Measurements from ENCODE around the gene DMC1. TPM values are rescaled to one million over a fixed set of nuclear protein-coding genes. Genes with fewer than 3 reads are reported as not detected.

Gene DMC1
- total RNA-seq, 1 donor from 2014 or later, result 22.8 TPM

DNA sequence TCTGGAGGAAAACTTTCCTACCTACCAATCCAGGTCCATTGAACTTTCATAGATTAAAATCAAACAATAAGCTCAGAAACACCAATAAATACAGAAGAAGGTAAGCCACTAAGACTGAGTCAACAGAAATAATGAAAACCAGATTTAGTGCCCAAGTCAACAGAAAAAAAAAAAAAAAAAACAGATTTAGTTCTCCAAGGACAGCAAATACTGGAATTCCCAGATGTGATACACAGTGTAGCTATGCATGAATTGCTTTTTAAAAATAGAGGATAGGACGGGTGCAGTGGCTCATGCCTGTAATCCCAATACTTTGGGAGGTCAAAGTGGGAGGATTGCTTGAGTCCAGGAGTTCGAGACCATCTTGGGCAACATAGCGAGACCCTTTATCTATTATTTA is 15.7 kb downstream of the DMC1 start:
- Histone ChIP-seq H3K27ac (no peak overlapping the region), H3F3A (ENCODE audit: low read depth) (no peaks in the 10 kb centered on the region), H3K36me3 (no peaks in the 10 kb centered on the region), H3K4me1 (no peaks in the 10 kb centered on the region), H3K27me3 (no peaks in the 10 kb centered on the region), H3K79me2 (ENCODE audit: low read depth) (no peaks in the 10 kb centered on the region), H3K4me3 (no peak overlapping the region), H2AFZ (replicated peaks) (no peak overlapping the region), H3K9me3 (ENCODE audit: low read depth) (no peaks in the 10 kb centered on the region), H3K4me2 (no peak overlapping the region), H4K20me1 (ENCODE audit: low read depth) (no peaks in the 10 kb centered on the region), H3K9ac (no peak overlapping the region)
- no peak overlapping the region for H3K27ac Mint-ChIP-seq
- no peak overlapping the region for H3K4me3 Mint-ChIP-seq
- H3K36me3 Mint-ChIP-seq, result no peaks in the 10 kb centered on the region
- no peaks in the 10 kb centered on the region for H3K4me1 Mint-ChIP-seq
- no peaks in the 10 kb centered on the region for H3K9me3 Mint-ChIP-seq
- no peaks in the 10 kb centered on the region for H3K27me3 Mint-ChIP-seq (ENCODE audit: insufficient read depth, low read depth)
- no peak for DNase-seq (ENCODE audit: low spot score)
- no peak for TF ChIP-seq EZH2 (IDR thresholded peaks at IDR 0.05)
- TF ChIP-seq, protein P1, sequence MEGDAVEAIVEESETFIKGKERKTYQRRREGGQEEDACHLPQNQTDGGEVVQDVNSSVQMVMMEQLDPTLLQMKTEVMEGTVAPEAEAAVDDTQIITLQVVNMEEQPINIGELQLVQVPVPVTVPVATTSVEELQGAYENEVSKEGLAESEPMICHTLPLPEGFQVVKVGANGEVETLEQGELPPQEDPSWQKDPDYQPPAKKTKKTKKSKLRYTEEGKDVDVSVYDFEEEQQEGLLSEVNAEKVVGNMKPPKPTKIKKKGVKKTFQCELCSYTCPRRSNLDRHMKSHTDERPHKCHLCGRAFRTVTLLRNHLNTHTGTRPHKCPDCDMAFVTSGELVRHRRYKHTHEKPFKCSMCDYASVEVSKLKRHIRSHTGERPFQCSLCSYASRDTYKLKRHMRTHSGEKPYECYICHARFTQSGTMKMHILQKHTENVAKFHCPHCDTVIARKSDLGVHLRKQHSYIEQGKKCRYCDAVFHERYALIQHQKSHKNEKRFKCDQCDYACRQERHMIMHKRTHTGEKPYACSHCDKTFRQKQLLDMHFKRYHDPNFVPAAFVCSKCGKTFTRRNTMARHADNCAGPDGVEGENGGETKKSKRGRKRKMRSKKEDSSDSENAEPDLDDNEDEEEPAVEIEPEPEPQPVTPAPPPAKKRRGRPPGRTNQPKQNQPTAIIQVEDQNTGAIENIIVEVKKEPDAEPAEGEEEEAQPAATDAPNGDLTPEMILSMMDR (IDR thresholded peaks at IDR 0.05), result no peak
- TF ChIP-seq EZH2phosphoT487 (IDR thresholded peaks at IDR 0.05), result no peak

DNA sequence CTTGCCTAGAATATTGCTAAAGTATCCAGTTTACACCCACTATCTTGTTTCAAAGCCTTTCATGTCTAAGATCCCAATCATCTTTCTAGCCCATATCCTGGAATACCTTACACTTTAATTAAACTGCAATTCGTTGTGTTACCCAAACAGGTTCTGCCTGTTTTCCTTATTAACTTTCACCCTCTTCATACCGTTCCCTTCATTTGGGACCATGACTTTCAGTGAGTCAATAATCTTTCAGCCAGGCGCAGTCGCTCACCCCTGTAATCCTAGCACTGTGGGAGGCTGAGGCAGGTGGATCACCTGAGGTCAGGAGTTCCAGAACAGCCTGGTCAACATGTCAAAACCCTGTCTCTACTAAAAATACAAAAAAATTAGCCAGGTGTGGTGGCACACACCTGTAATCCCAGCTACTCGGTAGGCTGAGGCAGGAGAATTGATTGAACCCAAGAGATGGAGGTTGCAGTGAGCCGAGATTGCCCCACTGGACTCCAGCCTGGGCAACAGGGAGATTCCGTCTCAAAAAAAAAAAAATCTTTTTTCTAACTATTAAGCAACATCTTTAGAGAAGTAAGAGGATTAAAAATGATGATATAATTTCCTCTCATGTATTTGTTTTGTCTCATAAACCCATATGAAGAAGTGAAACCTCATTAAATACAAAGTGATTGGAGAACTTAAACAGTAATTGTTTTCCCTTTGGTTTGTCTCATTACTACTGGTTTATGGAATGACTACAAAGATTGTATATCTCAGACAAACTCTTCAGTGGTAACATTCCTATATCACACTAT is 20.7 kb downstream of the DMC1 start:
- Histone ChIP-seq H3K4me1 (peaks cover 6% of the 10 kb centered on the region), H3K79me2 (ENCODE audit: low read depth) (no peaks in the 10 kb centered on the region), H3K9ac (no peak overlapping the region), H3K36me3 (no peaks in the 10 kb centered on the region), H2AFZ (replicated peaks) (no peak overlapping the region), H3K27ac (no peak overlapping the region), H3K4me2 (no peak overlapping the region), H3K4me3 (no peak overlapping the region), H3K27me3 (no peaks in the 10 kb centered on the region), H4K20me1 (ENCODE audit: low read depth) (no peaks in the 10 kb centered on the region), H3F3A (ENCODE audit: low read depth) (peaks cover 27% of the 10 kb centered on the region), H3K9me3 (ENCODE audit: low read depth) (no peaks in the 10 kb centered on the region)
- TF ChIP-seq EZH2phosphoT487 (IDR thresholded peaks at IDR 0.05), result no peak
- no peak for TF ChIP-seq EZH2 (IDR thresholded peaks at IDR 0.05)
- TF ChIP-seq, protein P1 (IDR thresholded peaks at IDR 0.05), result no peak
- no peak overlapping the region for H3K27ac Mint-ChIP-seq
- DNase-seq (ENCODE audit: low spot score), result no peak
- peaks cover 3% of the 10 kb centered on the region for H3K9me3 Mint-ChIP-seq
- no peak overlapping the region for H3K4me3 Mint-ChIP-seq
- no peaks in the 10 kb centered on the region for H3K4me1 Mint-ChIP-seq
- H3K27me3 Mint-ChIP-seq (ENCODE audit: insufficient read depth, low read depth), result no peaks in the 10 kb centered on the region
- H3K36me3 Mint-ChIP-seq, result peaks cover 2% of the 10 kb centered on the region

DNA sequence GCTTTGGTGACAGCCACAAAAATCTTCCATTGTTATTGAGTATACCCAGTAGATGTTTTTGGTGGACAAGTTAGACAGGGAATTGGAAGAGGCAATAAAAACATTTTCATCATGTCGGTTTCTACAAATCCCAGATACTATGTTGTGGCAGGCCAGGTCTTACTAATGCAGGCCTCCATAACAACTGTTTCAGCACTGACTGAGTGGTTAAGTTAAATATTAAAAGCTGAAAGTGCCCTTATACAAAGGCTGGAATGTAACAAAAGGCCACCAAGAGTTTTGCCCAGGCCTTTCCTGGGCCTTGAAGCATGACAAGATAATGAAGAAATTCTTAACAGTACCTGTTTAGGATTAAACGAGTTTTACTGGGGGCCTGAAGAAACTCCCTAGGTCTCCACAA is 29.3 kb downstream of the DMC1 start:
- Histone ChIP-seq H3K36me3 (no peaks in the 10 kb centered on the region), H3K4me3 (no peak overlapping the region), H3F3A (ENCODE audit: low read depth) (peaks cover 6% of the 10 kb centered on the region), H3K9ac (no peak overlapping the region), H2AFZ (replicated peaks) (no peak overlapping the region), H3K4me2 (no peak overlapping the region), H3K79me2 (ENCODE audit: low read depth) (no peaks in the 10 kb centered on the region), H3K9me3 (ENCODE audit: low read depth) (no peaks in the 10 kb centered on the region), H3K4me1 (no peaks in the 10 kb centered on the region), H3K27me3 (no peaks in the 10 kb centered on the region), H3K27ac (no peak overlapping the region), H4K20me1 (ENCODE audit: low read depth) (no peaks in the 10 kb centered on the region)
- TF ChIP-seq EZH2phosphoT487 (IDR thresholded peaks at IDR 0.05), result no peak
- no peak for TF ChIP-seq EZH2 (IDR thresholded peaks at IDR 0.05)
- TF ChIP-seq, protein P1 (IDR thresholded peaks at IDR 0.05), result no peak
- Mint-ChIP-seq H3K27me3 (ENCODE audit: insufficient read depth, low read depth) (peaks cover 6% of the 10 kb centered on the region), H3K4me3 (no peak overlapping the region), H3K4me1 (no peaks in the 10 kb centered on the region), H3K36me3 (peaks cover 7% of the 10 kb centered on the region), H3K9me3 (peaks cover 21% of the 10 kb centered on the region), H3K27ac (no peak overlapping the region)
- no peak for DNase-seq (ENCODE audit: low spot score)

All from neural progenitor cell (in vitro differentiated cells).